Panc1 (cell line): ENCODE data around the gene NSUN2. TPM values are rescaled to one million over a fixed set of nuclear protein-coding genes. Genes with fewer than 3 reads are reported as not detected.

Experiments used
- ATAC-seq: fragments of 200-7000 bp; cut with Tn5 transposase; 2 replicates; pipeline ENCODE4 v1.9.1; 2020; ENCODE audit warnings: mild to moderate bottlenecking, moderate library complexity
- BruUV-seq: library from RNA; stranded (reverse); fragments of 400-500 nt; replicated peaks from 2 replicates; lab custom pipeline; 2021; lab: Mats Ljungman, UMichigan
- CTCF ChIA-PET: fragments of 300-600 bp; sonication (Branson Sonifier 250); formaldehyde crosslinking; loops from one replicate; lab custom pipeline; 2022; ENCODE audit warnings: antibody characterized with exemption; lab: Charles Lee
- POLR2A ChIA-PET: fragments of 300-600 bp; sonication (Branson Sonifier 250); formaldehyde crosslinking; loops from one replicate; lab custom pipeline; 2022; ENCODE audit warnings: antibody characterized with exemption; lab: Charles Lee
- DNase-seq: peaks from one replicate; pipeline ENCODE4 v3.0.0-alpha.2; 2010; ENCODE audit warnings: low read depth, low spot score
- H3K27ac ChIP-seq: 2 replicates; pipeline ENCODE4 v1.5.1; 2011; ENCODE audit warnings: mild to moderate bottlenecking, low read length, inconsistent platforms
- H3K27me3 ChIP-seq: fragments of 200-500 bp; sonication (Bioruptor generic); 2 replicates; pipeline ENCODE4 v1.6.0; 2014; ENCODE audit warnings: low read length, inconsistent platforms; ENCODE audit not compliant: control insufficient read depth, insufficient read depth
- H3K36me3 ChIP-seq: fragments of 200-500 bp; sonication (Bioruptor generic); 2 replicates; pipeline ENCODE4 v1.5.1; 2014; ENCODE audit warnings: inconsistent platforms, mild to moderate bottlenecking, low read length, moderate library complexity; ENCODE audit not compliant: control insufficient read depth, insufficient read depth
- H3K4me1 ChIP-seq: 2 replicates; pipeline ENCODE4 v1.5.1; 2011; ENCODE audit warnings: inconsistent platforms, mild to moderate bottlenecking, low read length, moderate library complexity; ENCODE audit not compliant: control insufficient read depth, insufficient read depth
- H3K4me3 ChIP-seq, 2 experiments: 2 replicates each; pipeline ENCODE4 v1.5.1; 2011 to 2012; ENCODE audit warnings: low read depth in 2 of 2, low read length in 2 of 2, mild to moderate bottlenecking in 2 of 2, inconsistent platforms in 1 of 2, moderate library complexity in 1 of 2
- H3K9me3 ChIP-seq: fragments of 200-500 bp; sonication (Bioruptor generic); 2 replicates; pipeline ENCODE4 v1.5.1; 2014; ENCODE audit warnings: low read depth, mild to moderate bottlenecking, inconsistent platforms, low read length, moderate library complexity; ENCODE audit not compliant: control insufficient read depth, insufficient read depth
- POLR2AphosphoS5 ChIP-seq: IDR thresholded peaks from 2 replicates; pipeline ENCODE4 v1.6.1; 2012; ENCODE audit warnings: mild to moderate bottlenecking, low read depth, low read length, moderate library complexity
- SIN3A ChIP-seq: IDR thresholded peaks from 2 replicates; pipeline ENCODE4 v1.6.1; 2012; ENCODE audit warnings: low read depth, mild to moderate bottlenecking, low read length, moderate library complexity, borderline replicate concordance; ENCODE audit not compliant: insufficient read depth
- TCF7L2 ChIP-seq: IDR thresholded peaks from 2 replicates; pipeline ENCODE4 v1.6.1; 2011; ENCODE audit warnings: mild to moderate bottlenecking, low read depth, low read length, inconsistent platforms
- in situ Hi-C: cut with HindIII; loops from 2 replicates; pipeline ENCODE4 v1.10.0; 2016; ENCODE audit warnings: low sequenced_read_pairs, low pct_unique_long_range_greater_than_20kb
- intact Hi-C: fragments of 100-400 bp; cut with micrococcal nuclease; formaldehyde crosslinking; loops from one replicate; pipeline ENCODE4 v1.10.0; 2022; ENCODE audit not compliant: unreplicated experiment
- total RNA-seq: library from RNA; stranded (reverse); gene quantifications from one replicate; pipeline ENCODE4 v1.2.1, GENCODE V29; 2021; ENCODE audit not compliant: unreplicated experiment
- TF ChIP-seq, protein P1 (sequence below): fragments of 450-650 bp; IDR thresholded peaks from 2 replicates; pipeline ENCODE4 v1.5.1; 2017; ENCODE audit warnings: mild to moderate bottlenecking
- TF ChIP-seq, protein P2 (sequence below), 2 experiments: IDR thresholded peaks; 2 replicates each; pipeline ENCODE4 v1.6.1; 2011 to 2012; ENCODE audit warnings: low read depth in 2 of 2, control low read depth in 1 of 2, low read length in 1 of 2, mild to moderate bottlenecking in 1 of 2, moderate library complexity in 1 of 2; ENCODE audit not compliant: insufficient read depth in 1 of 2

NSUN2 gene
- total RNA-seq, 1 experiment from 2014 or later, result 125 TPM

- ATAC-seq (peak; percentile 68), DNase-seq (no peak)
- intact Hi-C loops (loop anchor here (5.0 to 10.0 kb wide), 3 partner anchors 200 to 1082 kb away; partner anchors contain the start of gene MED10), in situ Hi-C loops (no loop called here)
- ChIA-PET CTCF (interaction anchor here (0.6 kb wide), 1 partner anchor 56 kb away, joined by 3 read pairs; no protein-coding TSS in a partner anchor), POLR2A (no interaction called here)
- no peaks in the 10 kb centered on the region for H3K36me3 ChIP-seq
- no peaks in the 10 kb centered on the region; the same call in 1 of the 2 replicates for H3K4me1 ChIP-seq
- H3K27ac ChIP-seq, result no peak overlapping the region
- H3K9me3 ChIP-seq, result no peaks in the 10 kb centered on the region
- no peak overlapping the region for H3K4me3 ChIP-seq
- BruUV-seq, result no TSS peak
- peaks cover 9% of the 10 kb centered on the region for H3K27me3 ChIP-seq
- TF ChIP-seq POLR2AphosphoS5, result no peak
- TF ChIP-seq, protein P1, sequence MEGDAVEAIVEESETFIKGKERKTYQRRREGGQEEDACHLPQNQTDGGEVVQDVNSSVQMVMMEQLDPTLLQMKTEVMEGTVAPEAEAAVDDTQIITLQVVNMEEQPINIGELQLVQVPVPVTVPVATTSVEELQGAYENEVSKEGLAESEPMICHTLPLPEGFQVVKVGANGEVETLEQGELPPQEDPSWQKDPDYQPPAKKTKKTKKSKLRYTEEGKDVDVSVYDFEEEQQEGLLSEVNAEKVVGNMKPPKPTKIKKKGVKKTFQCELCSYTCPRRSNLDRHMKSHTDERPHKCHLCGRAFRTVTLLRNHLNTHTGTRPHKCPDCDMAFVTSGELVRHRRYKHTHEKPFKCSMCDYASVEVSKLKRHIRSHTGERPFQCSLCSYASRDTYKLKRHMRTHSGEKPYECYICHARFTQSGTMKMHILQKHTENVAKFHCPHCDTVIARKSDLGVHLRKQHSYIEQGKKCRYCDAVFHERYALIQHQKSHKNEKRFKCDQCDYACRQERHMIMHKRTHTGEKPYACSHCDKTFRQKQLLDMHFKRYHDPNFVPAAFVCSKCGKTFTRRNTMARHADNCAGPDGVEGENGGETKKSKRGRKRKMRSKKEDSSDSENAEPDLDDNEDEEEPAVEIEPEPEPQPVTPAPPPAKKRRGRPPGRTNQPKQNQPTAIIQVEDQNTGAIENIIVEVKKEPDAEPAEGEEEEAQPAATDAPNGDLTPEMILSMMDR, result peak; percentile 19; the same call in 1 of the 2 replicates
These were observed 58.2 kb downstream of the NSUN2 start for GRCh38 chr5:6574537-6575245.

GRCh38 chr5:6574111-6574510 is 58.7 kb downstream of the NSUN2 start:
- no peaks in the 10 kb centered on the region for H3K9me3 ChIP-seq
- no peak overlapping the region for H3K4me3 ChIP-seq
- DNase-seq (no peak), ATAC-seq (no peak)
- no peaks in the 10 kb centered on the region for H3K36me3 ChIP-seq
- TF ChIP-seq, protein P1, result no peak
- TF ChIP-seq POLR2AphosphoS5 (no peak), SIN3A (no peak), TCF7L2 (no peak)
- TF ChIP-seq, protein P2, sequence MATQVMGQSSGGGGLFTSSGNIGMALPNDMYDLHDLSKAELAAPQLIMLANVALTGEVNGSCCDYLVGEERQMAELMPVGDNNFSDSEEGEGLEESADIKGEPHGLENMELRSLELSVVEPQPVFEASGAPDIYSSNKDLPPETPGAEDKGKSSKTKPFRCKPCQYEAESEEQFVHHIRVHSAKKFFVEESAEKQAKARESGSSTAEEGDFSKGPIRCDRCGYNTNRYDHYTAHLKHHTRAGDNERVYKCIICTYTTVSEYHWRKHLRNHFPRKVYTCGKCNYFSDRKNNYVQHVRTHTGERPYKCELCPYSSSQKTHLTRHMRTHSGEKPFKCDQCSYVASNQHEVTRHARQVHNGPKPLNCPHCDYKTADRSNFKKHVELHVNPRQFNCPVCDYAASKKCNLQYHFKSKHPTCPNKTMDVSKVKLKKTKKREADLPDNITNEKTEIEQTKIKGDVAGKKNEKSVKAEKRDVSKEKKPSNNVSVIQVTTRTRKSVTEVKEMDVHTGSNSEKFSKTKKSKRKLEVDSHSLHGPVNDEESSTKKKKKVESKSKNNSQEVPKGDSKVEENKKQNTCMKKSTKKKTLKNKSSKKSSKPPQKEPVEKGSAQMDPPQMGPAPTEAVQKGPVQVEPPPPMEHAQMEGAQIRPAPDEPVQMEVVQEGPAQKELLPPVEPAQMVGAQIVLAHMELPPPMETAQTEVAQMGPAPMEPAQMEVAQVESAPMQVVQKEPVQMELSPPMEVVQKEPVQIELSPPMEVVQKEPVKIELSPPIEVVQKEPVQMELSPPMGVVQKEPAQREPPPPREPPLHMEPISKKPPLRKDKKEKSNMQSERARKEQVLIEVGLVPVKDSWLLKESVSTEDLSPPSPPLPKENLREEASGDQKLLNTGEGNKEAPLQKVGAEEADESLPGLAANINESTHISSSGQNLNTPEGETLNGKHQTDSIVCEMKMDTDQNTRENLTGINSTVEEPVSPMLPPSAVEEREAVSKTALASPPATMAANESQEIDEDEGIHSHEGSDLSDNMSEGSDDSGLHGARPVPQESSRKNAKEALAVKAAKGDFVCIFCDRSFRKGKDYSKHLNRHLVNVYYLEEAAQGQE (IDR thresholded peaks at IDR 0.05; ENCODE audit: insufficient read depth in 1 of 2, low read depth in 2 of 2, low read length in 1 of 2), result no peak
- in situ Hi-C loops, result no loop called here
- ChIA-PET CTCF (no interaction called here), POLR2A (interaction anchor here (0.6 kb wide), 1 partner anchor 48 kb away, joined by 3 read pairs; no protein-coding TSS in a partner anchor)
- no TSS peak for BruUV-seq
- intact Hi-C loops, result loop anchor here (10.0 kb wide), 2 partner anchors 199 to 679 kb away; partner anchors contain the start of gene MED10
- no peak overlapping the region for H3K27ac ChIP-seq
- no peaks in the 10 kb centered on the region; the same call in 1 of the 2 replicates for H3K4me1 ChIP-seq
- peaks cover 9% of the 10 kb centered on the region for H3K27me3 ChIP-seq
